GM13977 (cell line): Measurements from ENCODE around the gene RHOB.

Source experiments
- DNase-seq: peaks from one replicate; pipeline ENCODE4 v3.0.0; 2012; ENCODE audit warnings: low spot score
- CTCF ChIP-seq: IDR thresholded peaks from 2 replicates; pipeline ENCODE4 v1.5.1; 2012; ENCODE audit warnings: mild to moderate bottlenecking, control low read depth; ENCODE audit not compliant: insufficient read depth; ENCODE audit errors: extremely low read depth, missing control alignments
- in situ Hi-C: fragments of 300-500 bp; cut with MboI; formaldehyde crosslinking; loops from one replicate; pipeline ENCODE4 v1.12.0; 2022; ENCODE audit warnings: low sequenced_read_pairs, low pct_unique_long_range_greater_than_20kb, mixed read lengths, inconsistent platforms; ENCODE audit not compliant: unreplicated experiment

The RHOB gene

GRCh38 chr2:20481798-20482405, 35.0 kb downstream of the RHOB start:
- DNase-seq: no peak
- in situ Hi-C loops: no loop called here
- no peak for TF ChIP-seq CTCF

DNA sequence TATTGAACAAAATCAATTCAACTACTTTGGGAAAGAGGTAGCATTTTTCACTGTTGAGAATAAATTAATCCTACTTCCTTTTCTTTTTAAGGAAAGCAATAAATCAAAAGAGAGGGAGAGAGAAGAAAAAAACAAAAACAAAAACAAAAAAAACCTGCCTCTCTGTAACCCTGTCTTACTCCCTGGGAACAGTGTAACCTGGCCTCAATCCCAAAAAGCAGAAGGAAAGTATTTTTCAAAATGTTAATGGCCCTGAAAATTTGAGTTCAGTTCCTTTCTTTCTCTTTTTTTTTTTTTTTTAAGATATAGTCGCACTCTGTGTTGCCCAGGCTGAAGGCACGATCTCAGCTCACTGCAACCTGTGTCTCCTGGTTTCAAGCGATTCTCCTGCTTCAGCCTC, 35.9 kb downstream of the RHOB start:
- in situ Hi-C loops: no loop called here
- no peak for DNase-seq
- TF ChIP-seq CTCF: no peak

- DNase-seq: no peak
- in situ Hi-C loops: no loop called here
- no peak for TF ChIP-seq CTCF
Observed at GRCh38 chr2:20483194-20483895, 36.5 kb downstream of the RHOB start.

DNA sequence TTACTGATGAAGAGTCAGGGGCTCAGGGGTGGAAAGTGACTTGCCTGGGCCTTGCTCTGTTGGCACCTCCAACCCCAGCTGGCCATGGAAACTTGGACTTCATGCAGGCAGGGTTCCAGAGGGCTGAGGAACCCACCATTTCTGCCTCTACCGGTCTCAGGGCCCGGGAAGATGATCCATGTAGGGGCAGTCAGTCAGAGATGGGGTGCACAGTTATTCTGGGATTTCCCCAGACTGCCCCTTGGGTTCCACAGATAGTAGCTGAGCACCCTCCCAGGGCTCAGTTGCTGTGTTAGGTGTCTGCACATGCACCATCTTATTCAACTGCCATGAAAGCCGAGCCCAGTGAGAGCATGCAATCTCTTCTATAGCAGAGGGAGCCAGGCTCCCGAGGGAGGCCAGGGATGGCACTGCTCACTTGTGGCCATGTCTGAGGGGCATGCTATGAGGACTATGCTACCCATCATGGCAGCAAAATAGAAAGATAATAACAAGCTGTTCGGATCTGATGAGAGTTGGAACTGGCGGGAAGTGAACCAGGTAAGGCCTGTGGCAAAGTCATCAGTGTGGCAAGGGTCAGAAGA, 37.3 kb downstream of the RHOB start:
- DNase-seq: no peak
- no peak for TF ChIP-seq CTCF
- in situ Hi-C loops: no loop called here

- no peak for TF ChIP-seq CTCF
- no peak for DNase-seq
- in situ Hi-C loops: no loop called here
Observed at GRCh38 chr2:20484810-20485611, 38.1 kb downstream of the RHOB start.

DNA sequence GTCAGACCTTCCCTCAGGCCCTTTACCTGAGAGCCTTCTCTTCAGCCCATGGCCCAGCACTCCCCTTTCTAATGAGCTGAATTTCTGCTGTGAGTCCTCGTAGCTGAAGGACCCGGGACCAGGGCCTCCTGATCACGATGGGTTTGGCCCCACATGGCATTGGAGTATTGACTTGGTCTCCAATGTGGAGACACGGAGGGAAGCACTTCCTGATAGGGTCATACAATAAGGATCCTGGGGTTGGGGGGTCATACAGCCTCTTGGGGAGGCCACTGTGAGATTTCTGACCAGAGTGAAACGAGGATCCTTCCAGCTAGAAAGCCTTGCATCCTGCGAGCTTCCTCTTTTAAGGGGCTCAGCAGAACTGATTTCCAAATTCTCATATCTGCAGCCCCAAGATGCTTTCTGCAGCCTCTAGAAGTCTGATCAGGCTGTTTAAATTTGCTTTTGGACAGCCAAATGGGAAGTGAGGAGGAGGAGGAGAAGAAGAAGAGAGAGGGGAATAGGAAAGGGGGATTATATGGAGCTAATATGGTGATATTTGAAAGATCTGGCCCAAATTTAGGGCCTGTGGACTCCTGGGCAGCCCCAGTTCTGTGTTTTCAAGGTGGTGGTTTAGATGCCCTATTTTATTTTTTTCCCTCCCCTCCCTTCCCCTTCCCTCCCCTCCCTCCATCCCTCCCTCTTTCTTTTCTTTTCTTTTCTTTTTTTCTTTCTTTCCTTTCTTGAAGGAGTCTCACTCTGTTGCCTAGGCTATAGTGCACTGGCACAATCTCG, 38.9 kb downstream of the RHOB start:
- TF ChIP-seq CTCF: no peak
- in situ Hi-C loops: no loop called here
- no peak for DNase-seq
